Suprapubic skin (tissue), 3 donors: ENCODE results near the gene TTC39A.

ENCODE experiments used
- CTCF ChIP-seq, 2 donors: fragments of 200-600 bp in 1 of 2; fragments of 450-650 bp in 1 of 2; sonication (generic) in 1 of 2; IDR thresholded peaks; one replicate each; pipeline ENCODE4 v1.5.1; 2016 to 2019; ENCODE audit warnings: antibody characterized with exemption in 2 of 2, mild to moderate bottlenecking in 1 of 2, moderate library complexity in 1 of 2
- POLR2AphosphoS5 ChIP-seq, 3 donors: sonication (generic); formaldehyde crosslinking; IDR thresholded peaks; one replicate each; pipeline ENCODE4 v1.6.1; 2017; ENCODE audit warnings: antibody characterized with exemption in 3 of 3

GRCh38 chr1:51342591-51343206 is 12.3 kb upstream of the TTC39A start:
- TF ChIP-seq POLR2AphosphoS5 (IDR thresholded peaks at IDR 0.05) (no peak), CTCF (IDR thresholded peaks at IDR 0.05) (no peak)
